GM23248 (cell line): Measurements from ENCODE around the gene KHSRP.

ENCODE experiments used
- EZH2 ChIP-seq: fragments of 200-600 bp; sonication (generic); IDR thresholded peaks from 2 replicates; pipeline ENCODE4 v1.6.1; 2018; ENCODE audit warnings: antibody characterized with exemption, mild to moderate bottlenecking; ENCODE audit not compliant: insufficient read depth, poor library complexity, severe bottlenecking
- EZH2phosphoT487 ChIP-seq: fragments of 200-600 bp; sonication (generic); IDR thresholded peaks from 2 replicates; pipeline ENCODE4 v1.6.1; 2018; ENCODE audit warnings: antibody characterized with exemption, moderate library complexity, mild to moderate bottlenecking, low read depth; ENCODE audit not compliant: insufficient read depth

DNA sequence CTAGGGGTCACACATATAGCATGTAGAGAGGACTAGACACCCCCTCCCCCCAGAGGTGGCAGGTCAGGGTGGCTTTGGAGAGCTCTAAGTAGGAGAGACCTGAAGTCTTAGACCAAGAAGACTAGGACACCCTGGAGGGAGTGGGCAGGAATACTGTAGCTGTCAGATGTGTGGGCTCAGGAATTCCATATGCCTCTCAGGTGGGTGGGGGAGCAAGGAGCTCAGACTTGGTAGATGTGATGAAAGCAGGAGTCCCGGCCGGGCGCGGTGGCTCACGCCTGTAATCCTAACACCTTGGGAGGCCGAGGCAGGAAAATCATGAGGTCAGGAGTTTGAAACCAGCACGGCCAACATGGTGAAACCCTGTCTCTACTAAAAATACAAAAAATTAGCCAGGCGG is 41.1 kb upstream of the KHSRP start:
- no peak for TF ChIP-seq EZH2phosphoT487
- no peak for TF ChIP-seq EZH2
